Measurements from ENCODE around the gene ABL2. TPM values are rescaled to one million over a fixed set of nuclear protein-coding genes. Genes with fewer than 3 reads are reported as not detected.

The ABL2 gene
- polyA plus RNA-seq, 2 of the 4 experiments (the other 2 are of a cell fraction): 12.4 TPM

DNA sequence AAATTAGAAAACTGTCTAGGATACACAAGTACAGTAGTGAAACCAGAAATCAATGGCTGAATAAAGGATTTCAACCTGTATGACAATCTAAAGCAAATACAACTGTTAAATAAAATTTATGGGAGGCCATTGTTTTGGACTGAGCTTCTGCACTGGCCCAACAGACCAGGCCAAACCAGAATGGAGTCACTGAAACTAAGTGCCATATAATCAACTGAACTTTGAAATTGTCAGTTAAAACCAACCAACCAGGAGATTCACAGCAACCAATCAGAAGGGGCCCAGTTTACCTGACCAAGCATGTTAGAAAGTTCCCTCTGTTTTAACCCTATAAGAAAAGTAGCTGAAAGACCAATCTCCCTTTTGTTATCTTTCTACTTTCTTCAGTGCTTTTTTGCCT, 33.6 kb upstream of the ABL2 start:
- H3K27ac ChIP-seq: no peak overlapping the region
- no peak overlapping the region for H3K4me2 ChIP-seq
- ChIA-PET CTCF (interaction anchor here (1.1 to 2.7 kb wide), 2 partner anchors 11 to 107 kb away, joined by 3 to 12 read pairs; no protein-coding TSS in a partner anchor), POLR2A (no interaction called here)
- no peak overlapping the region for H3K4me3 ChIP-seq
- DNase-seq (ENCODE audit: low read depth in 1 of 2, low spot score in 1 of 2): no peak
- H3K4me1 ChIP-seq: peaks cover 4% of the 10 kb centered on the region; the same call in 1 of the 3 replicates
- FAIRE-seq: no peak
- no peak for ATAC-seq
- H3K9me3 ChIP-seq: no peaks in the 10 kb centered on the region
- TF ChIP-seq POLR2AphosphoS2 (conservative IDR thresholded peaks at IDR 0.05; ENCODE audit: low read length): no peak
- TF ChIP-seq, protein P1, sequence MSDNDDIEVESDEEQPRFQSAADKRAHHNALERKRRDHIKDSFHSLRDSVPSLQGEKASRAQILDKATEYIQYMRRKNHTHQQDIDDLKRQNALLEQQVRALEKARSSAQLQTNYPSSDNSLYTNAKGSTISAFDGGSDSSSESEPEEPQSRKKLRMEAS (IDR thresholded peaks at IDR 0.05): no peak
- no peak for TF ChIP-seq PHF8 (IDR thresholded peaks at IDR 0.05; ENCODE audit: borderline replicate concordance, low read depth)
- no peak for TF ChIP-seq KDM5A (IDR thresholded peaks at IDR 0.05)
- no peak for TF ChIP-seq FOXS1 (CRISPR knock-in tag; IDR thresholded peaks at IDR 0.05)
- no peak for TF ChIP-seq SMC3 (IDR thresholded peaks at IDR 0.05)
- TF ChIP-seq KDM1A (IDR thresholded peaks at IDR 0.05; ENCODE audit: low read depth): no peak
- no peak for TF ChIP-seq EHMT2 (IDR thresholded peaks at IDR 0.05; ENCODE audit: low read depth)
- TF ChIP-seq ZFP36 (IDR thresholded peaks at IDR 0.05; ENCODE audit: borderline replicate concordance, partially characterized antibody): no peak
- no peak for TF ChIP-seq SREBF2 (IDR thresholded peaks at IDR 0.05)
- TF ChIP-seq HOXB13 (CRISPR knock-in tag; IDR thresholded peaks at IDR 0.05; ENCODE audit: low read depth): no peak
- no peak for TF ChIP-seq CHD2 (IDR thresholded peaks at IDR 0.05; ENCODE audit: low read length, partially characterized antibody)
- TF ChIP-seq HEYL (CRISPR knock-in tag; IDR thresholded peaks at IDR 0.05): no peak
- TF ChIP-seq, protein P2, sequence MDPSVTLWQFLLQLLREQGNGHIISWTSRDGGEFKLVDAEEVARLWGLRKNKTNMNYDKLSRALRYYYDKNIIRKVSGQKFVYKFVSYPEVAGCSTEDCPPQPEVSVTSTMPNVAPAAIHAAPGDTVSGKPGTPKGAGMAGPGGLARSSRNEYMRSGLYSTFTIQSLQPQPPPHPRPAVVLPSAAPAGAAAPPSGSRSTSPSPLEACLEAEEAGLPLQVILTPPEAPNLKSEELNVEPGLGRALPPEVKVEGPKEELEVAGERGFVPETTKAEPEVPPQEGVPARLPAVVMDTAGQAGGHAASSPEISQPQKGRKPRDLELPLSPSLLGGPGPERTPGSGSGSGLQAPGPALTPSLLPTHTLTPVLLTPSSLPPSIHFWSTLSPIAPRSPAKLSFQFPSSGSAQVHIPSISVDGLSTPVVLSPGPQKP (IDR thresholded peaks at IDR 0.05; ENCODE audit: low read depth, low read length): no peak
- no peak for TF ChIP-seq MYC (IDR thresholded peaks at IDR 0.05; ENCODE audit: borderline replicate concordance, low read length)
- TF ChIP-seq BHLHE40 (IDR thresholded peaks at IDR 0.05; ENCODE audit: low read depth, low read length): no peak
- no peak for TF ChIP-seq HOXB5 (CRISPR knock-in tag; IDR thresholded peaks at IDR 0.05)
- TF ChIP-seq ZSCAN20 (CRISPR knock-in tag; IDR thresholded peaks at IDR 0.05): no peak
- no peak for TF ChIP-seq ZC3H11A (IDR thresholded peaks at IDR 0.05)

- H3K4me2 ChIP-seq: no peak overlapping the region
- no peak for FAIRE-seq
- H3K4me3 ChIP-seq: no peak overlapping the region
- ChIA-PET CTCF (interaction anchor here (0.6 to 2.7 kb wide), 4 partner anchors 10 to 142 kb away, joined by 3 to 12 read pairs (median 3); no protein-coding TSS in a partner anchor), POLR2A (no interaction called here)
- peaks cover 4% of the 10 kb centered on the region; the same call in 1 of the 3 replicates for H3K4me1 ChIP-seq
- WGBS (ENCODE audit: missing lambda C conversion rate): 95% methylated on average over 1 of the region's 1 CpG
- H3K9me3 ChIP-seq: no peaks in the 10 kb centered on the region
- ATAC-seq: no peak
- TF ChIP-seq FOXS1 (CRISPR knock-in tag; IDR thresholded peaks at IDR 0.05): no peak
- no peak for TF ChIP-seq FOSL2 (IDR thresholded peaks at IDR 0.05)
- TF ChIP-seq FOSL2 (CRISPR knock-in tag; IDR thresholded peaks at IDR 0.05): no peak
- no peak for TF ChIP-seq POLR2A (IDR thresholded peaks at IDR 0.05; ENCODE audit: low read length)
- TF ChIP-seq CBX2 (IDR thresholded peaks at IDR 0.05; ENCODE audit: borderline replicate concordance, low read depth): no peak
- no peak for TF ChIP-seq RFX5 (IDR thresholded peaks at IDR 0.05)
- TF ChIP-seq HOXA7 (CRISPR knock-in tag; IDR thresholded peaks at IDR 0.05): no peak
- TF ChIP-seq E2F6 (IDR thresholded peaks at IDR 0.05; ENCODE audit: borderline replicate concordance, low read depth): no peak
- no peak for TF ChIP-seq NPAS2 (CRISPR knock-in tag; IDR thresholded peaks at IDR 0.05; ENCODE audit: borderline replicate concordance)
- TF ChIP-seq, protein P1 (IDR thresholded peaks at IDR 0.05): no peak
- TF ChIP-seq RCOR1 (IDR thresholded peaks at IDR 0.05; ENCODE audit: low read depth, low read length): no peak
- no peak for TF ChIP-seq TP53 (CRISPR knock-in tag; IDR thresholded peaks at IDR 0.05)
- TF ChIP-seq RNF2 (IDR thresholded peaks at IDR 0.05; ENCODE audit: borderline replicate concordance, low read depth): no peak
- TF ChIP-seq BCL3 (IDR thresholded peaks at IDR 0.05): no peak
- no peak for DNase-seq (ENCODE audit: low read depth in 1 of 2, low spot score in 1 of 2)
- H3K27ac ChIP-seq: no peak overlapping the region
Observed at GRCh38 chr1:179262183-179262582, 32.7 kb upstream of the ABL2 start.

All from A549 (cell line).